Peyer's patch (tissue), 4 donors: ENCODE results near the gene POFUT1. TPM values are rescaled to one million over a fixed set of nuclear protein-coding genes. Genes with fewer than 3 reads are reported as not detected.
"Not testable (repeated sequence)": the region's sequence is repeated elsewhere in the genome, so short reads cannot be mapped to it uniquely, and the experiment has no call there.

Experiments
- DNase-seq, 3 donors: peaks; one replicate each; pipeline ENCODE4 v3.0.0-alpha.2; 2017 to 2019
- H3K27ac ChIP-seq, 4 donors: fragments of 200-600 bp; sonication (generic); one replicate each; pipeline ENCODE4 v1.5.1; 2016 to 2019
- H3K27me3 ChIP-seq, 2 donors: fragments of 200-600 bp; sonication (generic); one replicate each; pipeline ENCODE4 v1.5.1; 2019
- H3K36me3 ChIP-seq, 3 donors: fragments of 200-600 bp; sonication (generic); one replicate each; pipeline ENCODE4 v1.5.1; 2016 to 2019
- H3K4me1 ChIP-seq, 4 donors: fragments of 200-600 bp; sonication (generic); one replicate each; pipeline ENCODE4 v1.5.1; 2016 to 2019
- H3K4me3 ChIP-seq, 4 donors: fragments of 200-600 bp; sonication (generic); 1 replicate in 3 of 4; 2 replicates in 1 of 4; pipeline ENCODE4 v1.5.1; 2016 to 2019; ENCODE audit warnings: mild to moderate bottlenecking in 1 of 4
- H3K9me3 ChIP-seq, 4 donors: fragments of 200-600 bp; sonication (generic); one replicate each; pipeline ENCODE4 v1.5.1; 2016 to 2019; ENCODE audit warnings: mild to moderate bottlenecking in 1 of 4
- CTCF ChIP-seq, 6 experiments: fragments of 450-650 bp in 4 of 6; fragments of 200-600 bp in 2 of 6; sonication (generic) in 1 of 6; IDR thresholded peaks; one replicate each; pipeline ENCODE4 v1.5.1; 2017 to 2019; ENCODE audit warnings: antibody characterized with exemption in 6 of 6, mild to moderate bottlenecking in 3 of 6, moderate library complexity in 1 of 6
- POLR2A ChIP-seq, 2 donors: fragments of 450-650 bp; IDR thresholded peaks; one replicate each; pipeline ENCODE4 v1.5.1; 2017; ENCODE audit warnings: antibody characterized with exemption in 2 of 2, mild to moderate bottlenecking in 2 of 2, moderate library complexity in 2 of 2
- total RNA-seq, 4 donors: library from RNA; depleted of rRNA; stranded (reverse); fragments of >200 nt; gene quantifications; one replicate each; pipeline ENCODE4 v1.1.0, GENCODE V29; 2016

The POFUT1 gene
- total RNA-seq, 4 donors from 2014 or later = 42.9 to 118 (median 55.7) TPM

- DNase-seq = peak in 1 of 3 donors; percentile 5
- Histone ChIP-seq H3K27ac (no peak overlapping the region), H3K27me3 (no peaks in the 10 kb centered on the region), H3K4me3 (no peak overlapping the region), H3K9me3 (no peaks in the 10 kb centered on the region), H3K4me1 (no peaks in the 10 kb centered on the region), H3K36me3 (peaks cover 0 to 43% (median 0%) of the 10 kb centered on the region in 3 donors)
- TF ChIP-seq CTCF (IDR thresholded peaks at IDR 0.05) (no peak), POLR2A (IDR thresholded peaks at IDR 0.05) (no peak)
Measured at GRCh38 chr20:32168184-32168910, 39.3 kb upstream of the POFUT1 start.

DNA sequence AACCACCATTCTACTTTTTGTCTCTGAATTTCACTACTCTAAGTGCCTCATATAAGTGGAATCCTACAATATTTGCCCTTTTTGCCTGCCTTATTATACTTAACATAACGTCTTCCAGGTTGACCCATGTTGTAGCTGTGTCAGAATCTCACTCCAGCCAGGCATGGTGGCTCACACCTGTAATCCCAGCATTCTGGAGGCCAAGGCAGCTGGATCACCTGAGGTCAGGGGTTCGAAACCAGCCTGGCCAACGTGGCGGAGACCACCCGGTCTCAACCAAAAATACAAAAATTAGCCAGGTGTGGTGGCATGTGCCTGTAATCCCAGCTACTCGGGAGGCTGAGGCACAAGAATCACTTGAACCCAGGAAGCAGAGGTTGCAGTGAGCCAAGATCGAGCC is 30.0 kb upstream of the POFUT1 start:
- not testable (repeated sequence) for H3K27ac ChIP-seq, H3K27me3 ChIP-seq, H3K4me1 ChIP-seq, H3K4me3 ChIP-seq, H3K36me3 ChIP-seq, H3K9me3 ChIP-seq
- DNase-seq = peak in 1 of 3 donors; percentile 26

DNA sequence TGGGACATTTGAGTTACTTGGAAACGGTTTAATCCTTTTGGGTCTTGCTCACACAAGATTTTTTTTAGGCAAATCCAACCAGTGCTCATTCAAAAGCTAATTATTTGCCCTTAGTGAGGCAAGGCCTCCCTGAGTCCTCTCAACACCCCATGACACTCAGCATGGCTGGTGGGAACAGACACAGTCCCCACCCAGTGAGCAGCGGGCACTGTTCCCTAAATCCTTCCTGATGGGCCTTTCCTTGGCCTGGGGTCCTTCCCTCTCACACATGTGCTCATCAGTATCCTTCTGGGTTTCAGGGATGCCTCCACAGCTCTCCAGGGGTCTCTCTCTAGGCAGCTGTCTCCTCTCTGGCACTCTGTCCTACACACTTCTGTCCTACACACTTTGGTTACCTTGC is 28.2 kb upstream of the POFUT1 start:
- H3K27me3 ChIP-seq = no peaks in the 10 kb centered on the region
- TF ChIP-seq CTCF (IDR thresholded peaks at IDR 0.05) (no peak), POLR2A (IDR thresholded peaks at IDR 0.05) (no peak)
- peak in 1 of 3 donors; percentile 11 for DNase-seq
- no peak overlapping the region for H3K27ac ChIP-seq
- H3K4me3 ChIP-seq = no peak overlapping the region
- no peaks in the 10 kb centered on the region for H3K36me3 ChIP-seq
- H3K9me3 ChIP-seq = no peaks in the 10 kb centered on the region
- no peaks in the 10 kb centered on the region for H3K4me1 ChIP-seq

- TF ChIP-seq CTCF (IDR thresholded peaks at IDR 0.05) (no peak), POLR2A (IDR thresholded peaks at IDR 0.05) (no peak)
- Histone ChIP-seq H3K4me3 (no peak overlapping the region), H3K27me3 (no peaks in the 10 kb centered on the region), H3K4me1 (no peaks in the 10 kb centered on the region), H3K27ac (no peak overlapping the region), H3K36me3 (no peaks in the 10 kb centered on the region), H3K9me3 (no peaks in the 10 kb centered on the region)
- no peak for DNase-seq
Measured at GRCh38 chr20:32179934-32180333, 27.7 kb upstream of the POFUT1 start.

DNA sequence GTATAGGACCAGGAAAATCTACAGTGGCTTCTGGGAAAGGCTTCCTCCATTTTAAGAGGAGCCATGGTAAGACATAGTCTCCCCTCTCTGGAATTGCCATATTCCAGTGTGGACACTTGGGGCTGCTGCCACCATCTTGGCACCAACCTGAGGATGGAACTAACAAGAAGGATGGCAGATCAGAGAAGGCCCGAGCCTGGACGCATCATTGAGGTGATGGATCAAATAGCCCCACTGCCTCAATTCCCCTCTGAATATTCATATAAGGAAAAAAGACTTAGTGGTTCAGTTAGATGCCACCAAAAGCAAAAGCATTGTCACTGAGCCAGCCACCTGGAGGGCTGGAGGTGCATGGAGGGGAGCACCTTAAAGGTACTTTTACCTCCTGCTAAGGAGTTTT is 26.1 kb upstream of the POFUT1 start:
- Histone ChIP-seq H3K27ac (peak overlapping the region in 3 of 4 donors; percentile 16 to 92 (median 79)), H3K4me1 (no peaks in the 10 kb centered on the region)

More for the DNA sequence above, 26.1 kb upstream of the POFUT1 start:
- Histone ChIP-seq H3K4me3 (no peak overlapping the region), H3K36me3 (no peaks in the 10 kb centered on the region), H3K27me3 (no peaks in the 10 kb centered on the region), H3K9me3 (no peaks in the 10 kb centered on the region)
- no peak for TF ChIP-seq POLR2A (IDR thresholded peaks at IDR 0.05)
- no peak for TF ChIP-seq CTCF (IDR thresholded peaks at IDR 0.05)
- DNase-seq = peak in 1 of 3 donors; percentile 29
